SU-DHL-6 (cell line): ENCODE results near the gene TPP1.

Experiments used
- H2AFZ ChIP-seq: fragments of 200-600 bp; sonication (generic); 2 replicates; pipeline ENCODE4 v1.6.1; 2014; ENCODE audit warnings: low read depth, mild to moderate bottlenecking, moderate library complexity, mixed read lengths, antibody characterized with exemption, low read length; ENCODE audit not compliant: severe bottlenecking
- H3F3A ChIP-seq: fragments of 200-600 bp; shearing (Covaris generic); 2 replicates; pipeline ENCODE4 v1.6.0; 2016; ENCODE audit warnings: antibody characterized with exemption, mild to moderate bottlenecking; ENCODE audit not compliant: insufficient read depth
- H3K27ac ChIP-seq: fragments of 200-600 bp; sonication (generic); 2 replicates; pipeline ENCODE4 v1.5.1; 2016; ENCODE audit warnings: low read depth, mild to moderate bottlenecking, low read length, moderate library complexity, mixed read lengths
- H3K27me3 ChIP-seq: fragments of 200-600 bp; sonication (generic), shearing (Covaris generic); 2 replicates; pipeline ENCODE4 v1.6.0; 2014; ENCODE audit warnings: mild to moderate bottlenecking, low read length
- H3K36me3 ChIP-seq: fragments of 200-600 bp; sonication (generic); 2 replicates; pipeline ENCODE4 v1.6.1; 2014; ENCODE audit warnings: mild to moderate bottlenecking, low read length, mixed read lengths
- H3K4me2 ChIP-seq: fragments of 300-600, 200-600 bp; shearing (Covaris generic), sonication (generic); 2 replicates; pipeline ENCODE4 v1.6.0; 2014; ENCODE audit warnings: low read length, low read depth, mild to moderate bottlenecking; ENCODE audit not compliant: poor library complexity, severe bottlenecking
- H3K4me3 ChIP-seq: fragments of 200-600 bp; sonication (generic); 2 replicates; pipeline ENCODE4 v1.5.1; 2014; ENCODE audit warnings: antibody characterized with exemption, low read length, mild to moderate bottlenecking, mixed read lengths; ENCODE audit not compliant: insufficient read depth, poor library complexity, severe bottlenecking
- H3K79me2 ChIP-seq: fragments of 200-600 bp; sonication (generic); 2 replicates; pipeline ENCODE4 v1.6.1; 2014; ENCODE audit warnings: mild to moderate bottlenecking, low read length, moderate library complexity; ENCODE audit not compliant: insufficient read depth
- H3K9ac ChIP-seq: fragments of 200-600 bp; sonication (generic); 2 replicates; pipeline ENCODE4 v1.7.0; 2014; ENCODE audit warnings: mild to moderate bottlenecking, low read length
- H3K9me2 ChIP-seq: fragments of 200-600 bp; sonication (generic); replicated peaks from 2 replicates; pipeline ENCODE4 v1.6.1; 2014; ENCODE audit warnings: low read length; ENCODE audit not compliant: insufficient read depth
- H3K9me3 ChIP-seq: fragments of 200-600 bp; sonication (generic); 2 replicates; pipeline ENCODE4 v1.6.1; 2014; ENCODE audit warnings: low read length, mixed read lengths; ENCODE audit not compliant: insufficient read depth
- H4K20me1 ChIP-seq: fragments of 200-600 bp; sonication (generic); 2 replicates; pipeline ENCODE4 v1.6.1; 2014; ENCODE audit warnings: low read depth, mild to moderate bottlenecking, antibody characterized with exemption, low read length, moderate library complexity, mixed read lengths
- EZH2phosphoT487 ChIP-seq: fragments of 200-600 bp; sonication (generic), shearing (Covaris generic); conservative IDR thresholded peaks from 2 replicates; pipeline ENCODE4 v1.6.1; 2018; ENCODE audit warnings: mild to moderate bottlenecking, antibody characterized with exemption, low read length, moderate library complexity, mixed read lengths
- TF ChIP-seq, protein P1 (sequence below): fragments of 200-600 bp; sonication (generic); IDR thresholded peaks from one replicate; pipeline ENCODE4 v1.5.1; 2017; ENCODE audit warnings: antibody characterized with exemption, mild to moderate bottlenecking, low read length, moderate library complexity; ENCODE audit not compliant: insufficient read depth, poor library complexity, severe bottlenecking

TPP1 gene

DNA sequence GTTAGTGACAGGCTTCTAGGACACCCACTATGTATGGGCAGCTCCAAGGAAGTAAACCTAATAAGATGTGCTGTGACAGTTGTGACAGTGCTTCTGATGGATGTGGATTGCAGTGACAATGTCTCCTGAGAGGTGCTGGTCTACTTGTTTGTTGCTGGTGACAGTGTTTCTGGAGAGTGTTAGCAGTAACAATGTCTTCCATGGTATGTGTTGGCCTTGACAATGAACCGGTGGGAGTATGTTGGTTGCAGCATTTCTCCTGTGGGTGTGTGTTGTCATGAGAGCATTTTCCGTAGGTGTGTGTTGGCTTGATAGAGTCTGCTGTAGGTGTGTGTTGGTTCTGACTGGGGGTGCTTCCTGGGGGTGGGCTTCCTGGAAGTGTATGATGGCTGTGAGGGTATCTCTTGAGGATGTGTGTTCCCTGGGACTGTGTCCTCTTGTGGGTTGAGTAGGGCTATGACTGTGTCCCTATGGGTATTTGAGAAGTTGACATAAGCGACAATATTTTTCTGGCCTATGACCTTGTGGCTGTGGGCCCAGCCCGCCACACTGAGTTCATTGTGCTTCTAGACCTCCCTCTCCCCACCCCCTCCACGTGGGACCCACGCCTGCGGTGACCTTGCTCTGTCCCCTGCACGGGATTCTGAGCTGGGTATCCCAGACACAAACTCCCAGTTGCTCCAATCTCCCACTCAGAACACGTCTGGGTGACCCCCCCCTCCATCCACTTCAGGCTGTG is 35.2 kb upstream of the TPP1 start:
- Histone ChIP-seq H2AFZ (no peak overlapping the region), H3K27ac (no peak overlapping the region), H3K4me2 (no peak overlapping the region), H3K36me3 (no peaks in the 10 kb centered on the region), H3K4me3 (no peak overlapping the region), H3K9me2 (no peaks in the 10 kb centered on the region), H3K79me2 (no peaks in the 10 kb centered on the region), H3K27me3 (no peaks in the 10 kb centered on the region), H4K20me1 (no peaks in the 10 kb centered on the region), H3K9ac (no peak overlapping the region), H3K9me3 (no peaks in the 10 kb centered on the region), H3F3A (no peaks in the 10 kb centered on the region)
- TF ChIP-seq, protein P1, sequence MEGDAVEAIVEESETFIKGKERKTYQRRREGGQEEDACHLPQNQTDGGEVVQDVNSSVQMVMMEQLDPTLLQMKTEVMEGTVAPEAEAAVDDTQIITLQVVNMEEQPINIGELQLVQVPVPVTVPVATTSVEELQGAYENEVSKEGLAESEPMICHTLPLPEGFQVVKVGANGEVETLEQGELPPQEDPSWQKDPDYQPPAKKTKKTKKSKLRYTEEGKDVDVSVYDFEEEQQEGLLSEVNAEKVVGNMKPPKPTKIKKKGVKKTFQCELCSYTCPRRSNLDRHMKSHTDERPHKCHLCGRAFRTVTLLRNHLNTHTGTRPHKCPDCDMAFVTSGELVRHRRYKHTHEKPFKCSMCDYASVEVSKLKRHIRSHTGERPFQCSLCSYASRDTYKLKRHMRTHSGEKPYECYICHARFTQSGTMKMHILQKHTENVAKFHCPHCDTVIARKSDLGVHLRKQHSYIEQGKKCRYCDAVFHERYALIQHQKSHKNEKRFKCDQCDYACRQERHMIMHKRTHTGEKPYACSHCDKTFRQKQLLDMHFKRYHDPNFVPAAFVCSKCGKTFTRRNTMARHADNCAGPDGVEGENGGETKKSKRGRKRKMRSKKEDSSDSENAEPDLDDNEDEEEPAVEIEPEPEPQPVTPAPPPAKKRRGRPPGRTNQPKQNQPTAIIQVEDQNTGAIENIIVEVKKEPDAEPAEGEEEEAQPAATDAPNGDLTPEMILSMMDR: no peak
- TF ChIP-seq EZH2phosphoT487: no peak

DNA sequence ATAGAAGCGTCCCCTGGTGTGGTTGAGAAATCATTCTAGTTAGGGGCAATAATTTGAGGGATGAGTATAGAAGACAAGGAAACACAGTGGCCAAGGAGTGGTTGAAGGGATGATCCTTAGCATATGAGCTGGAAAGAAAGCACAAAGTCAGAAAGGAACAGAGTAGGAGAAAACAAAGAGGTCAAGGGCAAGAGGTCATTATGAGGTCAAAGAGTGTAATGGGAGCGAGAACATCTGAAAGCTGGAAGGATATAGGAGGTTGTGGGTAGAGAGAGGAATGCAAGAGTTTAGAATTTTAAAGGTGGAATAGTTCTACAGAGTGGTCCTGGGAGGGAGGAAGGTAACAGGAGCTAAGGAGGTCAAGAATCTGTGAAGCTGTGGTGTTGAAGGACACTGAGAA is 34.4 kb upstream of the TPP1 start:
- H3K27ac ChIP-seq: no peak overlapping the region
- no peaks in the 10 kb centered on the region for H3K9me2 ChIP-seq
- H4K20me1 ChIP-seq: no peaks in the 10 kb centered on the region
- H2AFZ ChIP-seq: no peak overlapping the region
- H3K79me2 ChIP-seq: no peaks in the 10 kb centered on the region
- no peak overlapping the region for H3K9ac ChIP-seq
- no peak overlapping the region for H3K4me3 ChIP-seq
- no peaks in the 10 kb centered on the region for H3K36me3 ChIP-seq
- TF ChIP-seq, protein P1: no peak
- no peak for TF ChIP-seq EZH2phosphoT487
- H3K9me3 ChIP-seq: no peaks in the 10 kb centered on the region
- no peaks in the 10 kb centered on the region for H3K27me3 ChIP-seq
- no peaks in the 10 kb centered on the region for H3F3A ChIP-seq
- H3K4me2 ChIP-seq: no peak overlapping the region

DNA sequence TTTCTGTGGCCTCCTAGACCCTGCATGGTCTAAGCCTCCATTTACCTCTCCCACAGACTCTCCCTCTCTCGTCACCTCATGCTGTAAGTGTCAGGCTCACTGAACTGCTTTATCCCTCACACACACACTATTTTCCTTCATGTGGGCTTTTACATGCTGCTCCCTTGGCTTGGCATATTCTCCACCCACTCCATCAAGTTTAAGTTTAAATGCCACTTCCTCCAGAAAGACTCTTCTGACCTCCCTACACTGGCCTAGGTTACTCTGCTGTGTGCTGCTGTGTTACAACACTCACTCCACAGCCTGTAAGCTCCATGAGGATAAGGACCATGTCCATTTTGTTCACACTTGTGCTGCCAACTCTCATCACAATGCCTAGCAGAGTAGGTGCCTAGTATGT is 33.9 kb upstream of the TPP1 start:
- Histone ChIP-seq H3K27me3 (no peaks in the 10 kb centered on the region), H3K79me2 (no peaks in the 10 kb centered on the region), H2AFZ (no peak overlapping the region), H3K27ac (no peak overlapping the region), H3K4me2 (no peak overlapping the region), H3K9ac (no peak overlapping the region), H4K20me1 (no peaks in the 10 kb centered on the region), H3K9me3 (no peaks in the 10 kb centered on the region), H3F3A (no peaks in the 10 kb centered on the region), H3K9me2 (no peaks in the 10 kb centered on the region), H3K4me3 (no peak overlapping the region), H3K36me3 (no peaks in the 10 kb centered on the region)
- TF ChIP-seq EZH2phosphoT487: no peak
- TF ChIP-seq, protein P1: no peak
